ENCODE data around the gene OR5A2. TPM values are rescaled to one million over a fixed set of nuclear protein-coding genes. Genes with fewer than 3 reads are reported as not detected.
"Not testable (repeated sequence)": the region's sequence is repeated elsewhere in the genome, so short reads cannot be mapped to it uniquely, and the experiment has no call there.

Gene OR5A2
- total RNA-seq: not detected
- long read RNA-seq: 0 reads

- DNase-seq (no peak), ATAC-seq (no peak)
- intact Hi-C loops (cut with DNase I, micrococcal nuclease): no loop called here
Measured at GRCh38 chr11:59426361-59427067, at the start of gene OR5A2. Gene OR5A2 (minus strand): TSS chr11:59426413. CDS start chr11:59422953, 3,460 bp downstream.

GRCh38 chr11:59475176-59475575 lies 49.0 kb upstream of the OR5A2 start:
- no peak for ATAC-seq
- intact Hi-C loops (cut with DNase I, micrococcal nuclease): no loop called here
- DNase-seq: no peak

- no peak for DNase-seq
- ATAC-seq: no peak
- intact Hi-C loops (cut with DNase I, micrococcal nuclease): no loop called here
Measured at GRCh38 chr11:59473015-59473414, 46.8 kb upstream of the OR5A2 start, which contains the start of gene OR4D10. Gene OR4D10 (plus strand): TSS chr11:59473315. CDS start chr11:59477430, 4,115 bp downstream.

DNA sequence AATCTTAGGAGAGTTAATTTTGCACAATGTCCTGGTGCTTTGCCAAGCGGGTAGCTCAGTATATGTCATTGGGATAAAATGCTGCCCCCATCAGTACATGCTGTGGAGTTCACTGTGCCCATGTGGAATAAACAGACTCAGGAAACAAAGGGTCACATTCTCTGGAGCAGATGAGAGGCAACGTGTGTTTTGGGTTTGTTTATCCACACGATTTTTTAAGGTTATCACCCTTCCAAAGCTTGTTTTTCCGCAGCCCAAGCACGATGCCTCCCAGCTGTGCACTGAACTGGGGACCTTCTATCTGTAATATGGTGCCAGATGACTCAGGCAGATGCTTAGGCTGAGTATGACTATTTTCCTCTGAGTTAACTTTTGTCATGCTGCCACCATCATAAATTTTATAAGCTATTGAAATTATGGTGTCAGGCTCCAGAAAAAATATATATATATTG lies 37.0 kb upstream of the OR5A2 start:
- intact Hi-C loops (cut with DNase I, micrococcal nuclease): no loop called here
- DNase-seq (peak in 1 of 2 donors; percentile 4), ATAC-seq (no peak)

GRCh38 chr11:59459916-59460315 lies 33.7 kb upstream of the OR5A2 start:
- no peak for DNase-seq
- no peak for ATAC-seq
- intact Hi-C loops (cut with DNase I, micrococcal nuclease): no loop called here

- intact Hi-C loops (cut with DNase I, micrococcal nuclease): no loop called here
- ATAC-seq: no peak
- no peak for DNase-seq
Measured at GRCh38 chr11:59456661-59457060, 30.4 kb upstream of the OR5A2 start, which contains the start of gene OR4D6. Gene OR4D6 (plus strand): TSS chr11:59456961. CDS start chr11:59456961, 0 bp downstream.

- DNase-seq (no peak), ATAC-seq (no peak)
- intact Hi-C loops (cut with DNase I, micrococcal nuclease): no loop called here
Measured at GRCh38 chr11:59448484-59448883, 22.3 kb upstream of the OR5A2 start.

- ATAC-seq; intact Hi-C loops (cut with DNase I, micrococcal nuclease); DNase-seq: not testable (repeated sequence)
Measured at GRCh38 chr11:59445624-59446023, 19.4 kb upstream of the OR5A2 start.

DNA sequence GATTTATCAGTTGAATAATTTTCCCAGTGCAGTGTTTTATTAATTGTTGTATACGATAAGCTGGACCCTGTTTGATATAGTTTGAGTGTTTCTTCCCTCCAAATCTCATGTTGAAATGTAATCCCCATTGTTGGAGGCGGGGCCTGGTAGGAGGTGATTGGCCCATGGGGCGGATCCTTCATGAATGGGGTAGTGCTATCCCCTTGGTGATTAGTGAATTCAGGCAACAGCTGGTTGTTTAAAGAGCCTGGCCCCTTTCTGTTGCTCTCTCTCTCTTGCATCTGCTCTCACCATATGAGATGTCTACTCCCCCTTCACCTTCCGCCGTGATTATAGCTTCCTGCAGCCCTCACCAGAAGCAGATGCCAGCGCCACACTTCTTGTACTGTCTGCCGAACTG lies 11.6 kb upstream of the OR5A2 start:
- no peak for ATAC-seq
- DNase-seq: no peak
- intact Hi-C loops (cut with DNase I, micrococcal nuclease): no loop called here

DNA sequence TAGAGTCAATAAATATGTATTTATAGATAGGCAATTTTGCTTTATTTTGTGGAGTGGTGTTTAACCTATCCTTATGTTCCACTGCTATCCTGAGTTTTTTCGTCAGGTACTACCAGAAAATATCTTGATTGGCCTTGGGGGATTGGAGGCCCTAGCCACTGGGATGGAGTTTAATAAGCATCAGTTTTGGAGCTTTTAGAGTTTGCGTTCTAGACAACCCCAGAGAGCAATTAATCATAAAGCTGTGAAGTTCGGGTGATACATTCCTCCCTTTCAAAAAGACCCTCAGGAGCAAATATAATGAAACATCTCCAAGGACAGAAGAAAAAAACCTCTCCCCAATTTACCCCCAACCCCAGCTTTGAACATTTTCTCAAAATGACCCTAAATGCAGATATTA lies 10.0 kb upstream of the OR5A2 start, which contains the start of gene OR5A1:
TSS of gene OR5A1 (plus strand) at position 301 of the 400 bp plus-strand sequence. CDS start 6,700 bp downstream, outside the sequence.
- ATAC-seq (no peak), DNase-seq (no peak)
- intact Hi-C loops (cut with DNase I, micrococcal nuclease): no loop called here

DNA sequence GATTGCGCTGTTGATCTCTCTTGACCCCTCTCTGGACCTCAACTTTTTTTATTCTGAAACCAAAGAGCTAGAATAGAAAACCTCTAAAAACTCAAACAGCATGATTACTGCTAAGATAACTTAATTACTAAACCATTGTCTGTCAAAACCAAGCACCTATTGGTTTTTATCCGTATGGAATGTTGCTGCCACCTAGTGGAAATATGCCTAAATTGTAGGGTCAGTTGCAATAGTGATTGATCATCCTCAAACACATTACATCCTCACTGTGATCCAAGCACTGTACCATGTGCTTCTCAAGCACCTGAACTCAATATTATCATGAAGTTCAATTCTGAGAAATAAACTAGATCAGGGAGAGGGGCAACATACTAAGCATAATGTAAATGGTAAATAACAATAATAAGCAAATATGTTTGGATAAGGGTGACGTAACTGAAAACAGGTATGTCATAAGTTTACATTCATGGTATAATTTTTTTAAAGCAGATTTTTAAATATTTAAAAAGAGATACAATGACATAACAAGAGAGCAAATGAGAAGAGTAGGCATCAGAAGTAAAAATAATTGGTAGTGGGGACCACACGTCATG lies 3.8 kb upstream of the OR5A2 start:
- ATAC-seq (peak; percentile 51), DNase-seq (peak in 1 of 2 donors; percentile 4)
- intact Hi-C loops (cut with DNase I, micrococcal nuclease): no loop called here

GRCh38 chr11:59427068-59427382 lies 812 bp upstream of the OR5A2 start:
- DNase-seq (no peak), ATAC-seq (no peak)
- intact Hi-C loops (cut with DNase I, micrococcal nuclease): no loop called here

- intact Hi-C loops (cut with DNase I, micrococcal nuclease): no loop called here
- ATAC-seq (no peak), DNase-seq (no peak)
Measured at GRCh38 chr11:59425131-59425530, 1.1 kb downstream of the OR5A2 start.

DNA sequence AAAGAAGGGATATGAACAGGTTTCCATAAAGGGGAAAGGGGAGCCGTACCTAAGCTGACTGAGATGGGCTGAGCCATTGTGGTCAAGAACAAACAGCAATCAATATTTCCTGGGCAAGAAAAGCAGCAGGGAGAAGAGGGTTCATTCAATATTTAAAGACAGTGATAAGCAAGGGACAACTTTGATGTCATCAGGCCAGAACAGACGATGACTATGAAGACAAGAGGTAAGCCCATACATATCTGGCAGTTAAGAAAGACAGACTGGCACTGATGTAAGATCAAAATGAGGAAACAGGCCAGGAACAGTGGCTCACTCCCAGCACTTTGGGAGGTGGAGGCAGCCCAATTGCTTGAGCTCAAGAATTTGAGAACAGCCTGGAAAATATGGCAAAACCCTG lies 2.4 kb downstream of the OR5A2 start:
- intact Hi-C loops (cut with DNase I, micrococcal nuclease): no loop called here
- DNase-seq (no peak), ATAC-seq (no peak)

DNA sequence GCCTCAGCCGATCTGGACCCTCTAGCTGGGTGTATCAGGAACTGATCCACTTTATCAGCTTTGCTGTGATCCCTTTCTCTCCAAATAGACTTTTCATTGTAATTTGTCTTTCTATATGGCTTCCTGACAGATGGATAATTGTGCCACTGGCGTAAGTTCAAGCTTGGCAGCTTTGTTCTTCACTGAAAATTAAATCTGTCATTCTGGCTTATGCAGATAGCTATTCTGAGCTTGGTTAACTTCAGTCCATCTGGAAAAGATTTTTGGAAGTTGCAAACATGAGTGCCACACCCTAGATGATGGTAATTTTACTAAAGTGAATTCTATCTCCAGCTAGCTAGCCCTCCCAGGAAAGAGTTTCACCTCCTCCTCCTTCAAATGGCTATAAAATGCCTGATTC lies 8.1 kb downstream of the OR5A2 start:
- ATAC-seq (no peak), DNase-seq (no peak)
- intact Hi-C loops (cut with DNase I, micrococcal nuclease): no loop called here

DNA sequence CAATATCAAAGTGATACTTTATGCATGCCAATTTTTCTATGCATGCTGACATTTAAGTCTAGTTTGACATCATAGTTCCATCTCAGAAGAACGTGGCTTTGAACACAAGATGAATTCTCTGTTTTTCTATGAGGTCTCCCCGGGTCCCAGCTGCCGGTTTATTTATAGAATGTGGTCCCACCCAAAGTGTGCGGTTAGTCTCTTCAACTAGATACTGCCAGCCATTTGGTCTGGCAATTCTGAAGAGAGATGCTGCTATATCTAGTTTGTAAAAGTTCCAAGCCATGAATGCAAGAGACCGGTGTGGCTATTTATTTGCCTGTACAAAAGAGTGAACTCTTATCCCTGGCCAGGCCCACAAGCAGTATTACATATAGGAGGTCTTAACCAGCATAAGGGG lies 9.2 kb downstream of the OR5A2 start:
- DNase-seq (no peak), ATAC-seq (no peak)
- intact Hi-C loops (cut with DNase I, micrococcal nuclease): no loop called here

DNA sequence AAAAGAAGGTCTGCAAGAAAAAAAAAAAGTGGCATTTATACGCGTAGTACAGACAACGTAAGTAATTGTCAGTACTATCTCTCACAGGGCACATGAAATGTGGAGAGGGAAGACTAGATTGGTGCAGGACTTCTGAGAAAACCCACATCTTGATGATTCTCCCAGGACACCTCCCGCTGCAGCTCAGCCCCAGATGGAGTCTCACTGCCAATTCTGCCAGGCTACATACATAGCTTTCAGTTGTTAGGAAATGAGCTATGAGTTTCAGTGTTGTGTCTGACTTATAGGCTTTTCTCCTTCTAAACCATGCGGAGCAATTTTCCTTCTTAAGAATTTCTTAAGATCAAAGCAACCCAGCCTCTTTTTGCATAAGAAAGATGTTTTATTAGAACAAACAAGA lies 9.6 kb downstream of the OR5A2 start:
- intact Hi-C loops (cut with DNase I, micrococcal nuclease): no loop called here
- no peak for DNase-seq
- ATAC-seq: no peak

- no peak for DNase-seq
- intact Hi-C loops (cut with DNase I, micrococcal nuclease): no loop called here
- no peak for ATAC-seq
Measured at GRCh38 chr11:59415111-59415510, 11.1 kb downstream of the OR5A2 start.

DNA sequence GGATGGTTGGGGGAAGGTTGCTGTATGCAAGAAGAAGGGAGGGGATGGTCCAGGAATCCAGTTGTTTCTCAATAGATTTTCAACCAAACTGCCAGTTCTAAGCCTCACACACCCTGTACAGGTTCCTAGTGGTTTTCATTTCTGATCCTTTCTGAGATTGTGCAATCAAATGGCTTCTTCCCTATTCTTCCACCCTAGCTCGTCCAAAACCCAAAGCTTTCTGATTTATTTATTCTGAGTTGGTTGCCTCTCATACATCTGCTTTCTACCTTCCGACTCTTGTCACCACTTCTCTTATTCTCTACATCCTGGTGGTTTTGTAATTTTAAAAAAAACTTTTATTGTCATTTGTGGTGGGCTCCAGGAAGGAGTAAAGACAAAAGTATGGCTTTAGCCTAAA lies 12.6 kb downstream of the OR5A2 start:
- intact Hi-C loops (cut with DNase I, micrococcal nuclease): no loop called here
- DNase-seq: no peak
- no peak for ATAC-seq

- DNase-seq (no peak), ATAC-seq (no peak)
- intact Hi-C loops (cut with DNase I, micrococcal nuclease): no loop called here
Measured at GRCh38 chr11:59403546-59403945, 22.7 kb downstream of the OR5A2 start.

GRCh38 chr11:59401262-59401552 lies 25.0 kb downstream of the OR5A2 start:
- no peak for ATAC-seq
- DNase-seq: no peak
- intact Hi-C loops (cut with DNase I, micrococcal nuclease): no loop called here
